Measurements from ENCODE around the gene SETD1A. TPM values are rescaled to one million over a fixed set of nuclear protein-coding genes. Genes with fewer than 3 reads are reported as not detected.
A peak's percentile ranks its signal among the peaks of the same experiment; 100 is the strongest.

SETD1A gene
- total and polyA plus RNA-seq, 9 of the 15 experiments (the other 6 are each of a cell fraction or from before 2014, with no cell fraction given) = 0.08 to 36.0 (median 4.2) TPM

- Histone ChIP-seq H3K79me2 (ENCODE audit: control insufficient read depth, insufficient read depth, low read length) (no peaks in the 10 kb centered on the region), H3K9me1 (ENCODE audit: control insufficient read depth, insufficient read depth, low read length) (no peaks in the 10 kb centered on the region), H3K27me3 (ENCODE audit: control insufficient read depth in 2 of 2, insufficient read depth in 2 of 2, low read length in 2 of 2) (peaks cover 13 to 23% of the 10 kb centered on the region in 2 experiments; a peak in 4 of 5 replicates), H3K27ac (ENCODE audit: extremely low read depth, low read depth, low read length) (no peak overlapping the region), H3K9ac (ENCODE audit: insufficient read depth in 1 of 2, low read depth in 2 of 2, low read length in 2 of 2) (0 out of 4 replicates have a peak overlapping the region, but pooled peaks of 1 of the 2 experiments have one; percentile 27), H3K36me3 (ENCODE audit: control insufficient read depth, insufficient read depth, low read length) (no peaks in the 10 kb centered on the region), H4K20me1 (replicated peaks; ENCODE audit: control insufficient read depth, insufficient read depth, low read length) (no peaks in the 10 kb centered on the region), H3K4me1 (replicated peaks in 1 of 2; ENCODE audit: control insufficient read depth in 2 of 2, insufficient read depth in 2 of 2, low read length in 2 of 2) (peaks cover 6 to 19% of the 10 kb centered on the region in 2 experiments; a peak in 3 of 5 replicates), H3K9me3 (replicated peaks; ENCODE audit: control insufficient read depth, insufficient read depth, low read depth, low read length) (no peaks in the 10 kb centered on the region), H2AFZ (ENCODE audit: low read depth, low read length) (no peak overlapping the region), H3K4me3 (no peak overlapping the region), H3K4me2 (ENCODE audit: insufficient read depth, low read length) (no peak overlapping the region)
- intact Hi-C loops (cut with micrococcal nuclease) = no loop called here
- BruUV-seq (replicated peaks) = no TSS peak
- DNase-seq (ENCODE audit: extremely low read depth in 1 of 4, low spot score in 3 of 4) (no peak), ATAC-seq (no peak), FAIRE-seq (no peak)
- ChIA-PET POLR2A (no interaction called here), CTCF (ENCODE audit: low intra/inter-chr PET ratio) (no interaction called here)
- 8% methylated on average over 5 of the region's 6 CpGs for WGBS (ENCODE audit: insufficient coverage, low coverage, missing lambda C conversion rate)
- in situ Hi-C loops (cut with MboI) = no loop called here
- TF ChIP-seq EGR1 (conservative IDR thresholded peaks at IDR 0.05) = peak; percentile 36; the same call in 1 of the 2 replicates
- no peak for TF ChIP-seq RNF2 (IDR thresholded peaks at IDR 0.05)
- TF ChIP-seq ZBTB7A (IDR thresholded peaks at IDR 0.05; ENCODE audit: borderline replicate concordance, control insufficient read depth, low read depth, low read length) = 0 out of 2 replicates have a peak, but pooled peaks have one; percentile 36
These were observed 50.6 kb downstream of the SETD1A start for GRCh38 chr16:31008149-31008548.

- H3K9ac ChIP-seq (ENCODE audit: insufficient read depth in 1 of 2, low read depth in 2 of 2, low read length in 2 of 2) = no peak overlapping the region
- H3K27ac ChIP-seq (ENCODE audit: extremely low read depth, low read depth, low read length) = no peak overlapping the region
- POLR2A ChIA-PET = interaction anchor here (0.7 kb wide), 1 partner anchor 18 kb away, joined by 3 read pairs; no protein-coding TSS in a partner anchor
- 16% methylated on average over 5 of the region's 5 CpGs for WGBS (ENCODE audit: insufficient coverage, low coverage, missing lambda C conversion rate)
- H3K4me1 ChIP-seq (replicated peaks in 1 of 2; ENCODE audit: control insufficient read depth in 2 of 2, insufficient read depth in 2 of 2, low read length in 2 of 2) = peaks cover 6 to 19% of the 10 kb centered on the region in 2 experiments; a peak in 3 of 5 replicates
- no peak overlapping the region for H3K4me2 ChIP-seq (ENCODE audit: insufficient read depth, low read length)
- ATAC-seq (no peak), DNase-seq (ENCODE audit: extremely low read depth in 1 of 4, low spot score in 3 of 4) (no peak), FAIRE-seq (no peak)
- no TSS peak for BruUV-seq (replicated peaks)
- H3K9me1 ChIP-seq (ENCODE audit: control insufficient read depth, insufficient read depth, low read length) = no peaks in the 10 kb centered on the region
- H3K79me2 ChIP-seq (ENCODE audit: control insufficient read depth, insufficient read depth, low read length) = no peaks in the 10 kb centered on the region
- no peak overlapping the region for H3K4me3 ChIP-seq
- H3K27me3 ChIP-seq (ENCODE audit: control insufficient read depth in 2 of 2, insufficient read depth in 2 of 2, low read length in 2 of 2) = peaks cover 13 to 23% of the 10 kb centered on the region in 2 experiments; a peak in 4 of 5 replicates
- no peak overlapping the region for H2AFZ ChIP-seq (ENCODE audit: low read depth, low read length)
- no peaks in the 10 kb centered on the region for H3K9me3 ChIP-seq (replicated peaks; ENCODE audit: control insufficient read depth, insufficient read depth, low read depth, low read length)
- H3K36me3 ChIP-seq (ENCODE audit: control insufficient read depth, insufficient read depth, low read length) = no peaks in the 10 kb centered on the region
- in situ Hi-C loops (cut with MboI) (no loop called here), intact Hi-C loops (cut with micrococcal nuclease) (no loop called here)
- CTCF ChIA-PET (ENCODE audit: low intra/inter-chr PET ratio) = no interaction called here
- no peaks in the 10 kb centered on the region for H4K20me1 ChIP-seq (replicated peaks; ENCODE audit: control insufficient read depth, insufficient read depth, low read length)
- TF ChIP-seq ZNF253 (CRISPR knock-in tag; conservative IDR thresholded peaks at IDR 0.05) = no peak
- TF ChIP-seq GTF2A2 (tag; IDR thresholded peaks at IDR 0.05) = no peak
- TF ChIP-seq SIN3A (IDR thresholded peaks at IDR 0.05; ENCODE audit: borderline replicate concordance in 2 of 2, control insufficient read depth in 1 of 2, low read depth in 2 of 2, low read length in 2 of 2) = no peak
- TF ChIP-seq BCOR (IDR thresholded peaks at IDR 0.05) = peak; percentile 87
- peak; percentile 54; the same call in 1 of the 2 replicates for TF ChIP-seq ADNP (tag; IDR thresholded peaks at IDR 0.05)
- peak; percentile 44 to 60 for TF ChIP-seq KDM1A (IDR thresholded peaks at IDR 0.05)
- TF ChIP-seq ZFP36 (IDR thresholded peaks at IDR 0.05; ENCODE audit: low read depth, low read length, partially characterized antibody) = peak; percentile 68
- TF ChIP-seq HDAC2 (IDR thresholded peaks at IDR 0.05) = peak; percentile 24; the same call in 1 of the 2 replicates
- no peak for TF ChIP-seq ZEB2 (IDR thresholded peaks at IDR 0.05)
- TF ChIP-seq DACH1 (IDR thresholded peaks at IDR 0.05; ENCODE audit: partially characterized antibody) = no peak
- no peak for TF ChIP-seq ZNF24 (IDR thresholded peaks at IDR 0.05)
- no peak for TF ChIP-seq ZNF395 (CRISPR knock-in tag; IDR thresholded peaks at IDR 0.05)
- no peak for TF ChIP-seq SRSF9 (IDR thresholded peaks at IDR 0.05; ENCODE audit: borderline replicate concordance, low read depth, low read length)
- TF ChIP-seq, protein P1, sequence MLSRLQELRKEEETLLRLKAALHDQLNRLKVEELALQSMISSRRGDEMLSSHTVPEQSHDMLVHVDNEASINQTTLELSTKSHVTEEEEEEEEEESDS (CRISPR knock-in tag; IDR thresholded peaks at IDR 0.05) = no peak
- TF ChIP-seq RFX1 (IDR thresholded peaks at IDR 0.05) = no peak
- peak; percentile 68; the same call in 1 of the 2 replicates for TF ChIP-seq SMARCA5 (IDR thresholded peaks at IDR 0.05)
These were observed 51.0 kb downstream of the SETD1A start for GRCh38 chr16:31008551-31008950.
